BE2C (cell line): Measurements from ENCODE around the gene PARD6G.

Experiments
- DNase-seq: peaks from one replicate; pipeline ENCODE4 v3.0.0-alpha.2; 2020
- H3K27me3 ChIP-seq: fragments of 250-450 bp; sonication (Bioruptor Pico); 2 replicates; pipeline ENCODE4 v1.5.1; 2020; ENCODE audit warnings: mild to moderate bottlenecking
- H3K36me3 ChIP-seq: fragments of 250-450 bp; sonication (Bioruptor Pico); 2 replicates; pipeline ENCODE4 v1.5.1; 2020; ENCODE audit warnings: mild to moderate bottlenecking
- H3K4me1 ChIP-seq: fragments of 250-450 bp; sonication (Bioruptor Pico); 2 replicates; pipeline ENCODE4 v1.5.1; 2020
- H3K4me3 ChIP-seq: 2 replicates; pipeline ENCODE4 v1.5.1; 2011; ENCODE audit warnings: low read depth, low read length
- H3K9me3 ChIP-seq: fragments of 250-450 bp; sonication (Bioruptor Pico); 2 replicates; pipeline ENCODE4 v1.5.1; 2020
- CTCF ChIP-seq: IDR thresholded peaks from 2 replicates; pipeline ENCODE4 v1.5.1; 2012; ENCODE audit warnings: mild to moderate bottlenecking, low read depth, low read length

The PARD6G gene

GRCh38 chr18:80172056-80172455 is 75.3 kb downstream of the PARD6G start:
- H3K27me3 ChIP-seq, result no peaks in the 10 kb centered on the region
- H3K4me3 ChIP-seq, result no peak overlapping the region
- DNase-seq, result no peak
- no peak for TF ChIP-seq CTCF
- no peaks in the 10 kb centered on the region for H3K4me1 ChIP-seq
- no peaks in the 10 kb centered on the region for H3K9me3 ChIP-seq
- H3K36me3 ChIP-seq, result no peaks in the 10 kb centered on the region

GRCh38 chr18:80171054-80171872 is 76.1 kb downstream of the PARD6G start:
- peak; percentile 42 for TF ChIP-seq CTCF
- H3K4me3 ChIP-seq, result no peak overlapping the region
- no peak for DNase-seq
- H3K4me1 ChIP-seq, result no peaks in the 10 kb centered on the region
- no peaks in the 10 kb centered on the region for H3K36me3 ChIP-seq
- H3K27me3 ChIP-seq, result no peaks in the 10 kb centered on the region
- H3K9me3 ChIP-seq, result no peaks in the 10 kb centered on the region

- Histone ChIP-seq H3K27me3 (no peaks in the 10 kb centered on the region), H3K9me3 (no peaks in the 10 kb centered on the region), H3K4me1 (no peaks in the 10 kb centered on the region), H3K36me3 (no peaks in the 10 kb centered on the region), H3K4me3 (no peak overlapping the region)
- no peak for TF ChIP-seq CTCF
- no peak for DNase-seq
Observed at GRCh38 chr18:80170395-80171053, 76.8 kb downstream of the PARD6G start.

- H3K27me3 ChIP-seq, result no peaks in the 10 kb centered on the region
Observed at GRCh38 chr18:80169607-80170006, 77.7 kb downstream of the PARD6G start.

GRCh38 chr18:80168982-80169381 is 78.3 kb downstream of the PARD6G start:
- Histone ChIP-seq H3K36me3 (no peaks in the 10 kb centered on the region), H3K4me3 (no peak overlapping the region), H3K9me3 (no peaks in the 10 kb centered on the region), H3K4me1 (no peaks in the 10 kb centered on the region), H3K27me3 (no peaks in the 10 kb centered on the region)
- no peak for DNase-seq
- no peak for TF ChIP-seq CTCF

More at GRCh38 chr18:80169607-80170006, 77.7 kb downstream of the PARD6G start:
- no peak for DNase-seq
- no peak for TF ChIP-seq CTCF
- no peaks in the 10 kb centered on the region for H3K4me1 ChIP-seq
- H3K4me3 ChIP-seq, result no peak overlapping the region
- H3K36me3 ChIP-seq, result no peaks in the 10 kb centered on the region
- H3K9me3 ChIP-seq, result no peaks in the 10 kb centered on the region

- no peaks in the 10 kb centered on the region for H3K36me3 ChIP-seq
- DNase-seq, result no peak
- no peak for TF ChIP-seq CTCF
Observed at GRCh38 chr18:80168346-80168745, 79.0 kb downstream of the PARD6G start.

More at GRCh38 chr18:80168346-80168745, 79.0 kb downstream of the PARD6G start:
- Histone ChIP-seq H3K4me1 (no peaks in the 10 kb centered on the region), H3K27me3 (no peaks in the 10 kb centered on the region), H3K9me3 (no peaks in the 10 kb centered on the region), H3K4me3 (no peak overlapping the region)
